ENCODE data around the gene LMTK3.
A peak's percentile ranks its signal among the peaks of the same experiment; 100 is the strongest.

The LMTK3 gene

GRCh38 chr19:48493718-48494401, 17.8 kb downstream of the LMTK3 start (continued):
- TF ChIP-seq CSRNP3 (CRISPR knock-in tag; IDR thresholded peaks at IDR 0.05) = no peak
- TF ChIP-seq OSR1 (CRISPR knock-in tag; IDR thresholded peaks at IDR 0.05) = no peak
- no peak for TF ChIP-seq ISL1 (CRISPR knock-in tag; IDR thresholded peaks at IDR 0.05)
- no peak for TF ChIP-seq ARNTL (CRISPR knock-in tag; IDR thresholded peaks at IDR 0.05; ENCODE audit: borderline replicate concordance, low read depth)
- no peak for TF ChIP-seq TCF4 (CRISPR knock-in tag; IDR thresholded peaks at IDR 0.05; ENCODE audit: borderline replicate concordance)
- TF ChIP-seq TOX (CRISPR knock-in tag; IDR thresholded peaks at IDR 0.05; ENCODE audit: borderline replicate concordance) = no peak
- TF ChIP-seq BACH2 (CRISPR knock-in tag; IDR thresholded peaks at IDR 0.05; ENCODE audit: borderline replicate concordance) = no peak

- peak; percentile 89 for ATAC-seq
- TF ChIP-seq ZNF70 (CRISPR knock-in tag; IDR thresholded peaks at IDR 0.05) (no peak), ZFP3 (CRISPR knock-in tag; IDR thresholded peaks at IDR 0.05) (no peak), PATZ1 (CRISPR knock-in tag; IDR thresholded peaks at IDR 0.05; ENCODE audit: borderline replicate concordance) (no peak), TOX (CRISPR knock-in tag; IDR thresholded peaks at IDR 0.05; ENCODE audit: borderline replicate concordance) (no peak), RARB (CRISPR knock-in tag; IDR thresholded peaks at IDR 0.05) (no peak), ARNTL (CRISPR knock-in tag; IDR thresholded peaks at IDR 0.05; ENCODE audit: borderline replicate concordance, low read depth) (no peak), TCF4 (CRISPR knock-in tag; IDR thresholded peaks at IDR 0.05; ENCODE audit: borderline replicate concordance) (no peak), ZNF565 (CRISPR knock-in tag; conservative IDR thresholded peaks at IDR 0.05; ENCODE audit: low read depth) (no peak), BACH2 (CRISPR knock-in tag; IDR thresholded peaks at IDR 0.05; ENCODE audit: borderline replicate concordance) (no peak), ESRRG (CRISPR knock-in tag; IDR thresholded peaks at IDR 0.05) (no peak), OSR1 (CRISPR knock-in tag; IDR thresholded peaks at IDR 0.05) (no peak), TSHZ2 (CRISPR knock-in tag; IDR thresholded peaks at IDR 0.05) (no peak), CREB5 (CRISPR knock-in tag; IDR thresholded peaks at IDR 0.05; ENCODE audit: low read depth) (no peak)
Observed at GRCh38 chr19:48492925-48493717, 18.5 kb downstream of the LMTK3 start.

- no peak for ATAC-seq
- TF ChIP-seq ZNF8 (CRISPR knock-in tag; IDR thresholded peaks at IDR 0.05) (no peak), ZC3H10 (CRISPR knock-in tag; IDR thresholded peaks at IDR 0.05) (no peak), ARNTL (CRISPR knock-in tag; IDR thresholded peaks at IDR 0.05; ENCODE audit: borderline replicate concordance, low read depth) (no peak), TOX (CRISPR knock-in tag; IDR thresholded peaks at IDR 0.05; ENCODE audit: borderline replicate concordance) (no peak), POU6F1 (CRISPR knock-in tag; IDR thresholded peaks at IDR 0.05; ENCODE audit: borderline replicate concordance, low read depth) (no peak), PATZ1 (CRISPR knock-in tag; IDR thresholded peaks at IDR 0.05; ENCODE audit: borderline replicate concordance) (no peak), CSDC2 (CRISPR knock-in tag; IDR thresholded peaks at IDR 0.05) (no peak), TCF4 (CRISPR knock-in tag; IDR thresholded peaks at IDR 0.05; ENCODE audit: borderline replicate concordance) (no peak), GLIS3 (CRISPR knock-in tag; IDR thresholded peaks at IDR 0.05) (no peak), ZNF565 (CRISPR knock-in tag; conservative IDR thresholded peaks at IDR 0.05; ENCODE audit: low read depth) (no peak), CSRNP3 (CRISPR knock-in tag; IDR thresholded peaks at IDR 0.05) (no peak), ISL1 (CRISPR knock-in tag; IDR thresholded peaks at IDR 0.05) (no peak)
Observed at GRCh38 chr19:48491793-48492123, 19.9 kb downstream of the LMTK3 start.

All from SK-N-SH treated with all-trans-retinoic acid at 6 μM for 48 hours (cell line).